Liver (tissue), 9 donors: Measurements from ENCODE around the gene UNG. TPM values are rescaled to one million over a fixed set of nuclear protein-coding genes. Genes with fewer than 3 reads are reported as not detected.

Experiments used
- DNase-seq: peaks from one replicate; pipeline ENCODE4 v3.0.0-alpha.2; 2017; ENCODE audit warnings: low spot score
- H3K27ac ChIP-seq, 2 donors: one replicate each; pipeline ENCODE4 v1.7.0; 2013; ENCODE audit warnings: inconsistent platforms in 2 of 2, low read length in 2 of 2, control low read depth in 1 of 2, low read depth in 1 of 2, mild to moderate bottlenecking in 1 of 2
- H3K27me3 ChIP-seq, 4 donors: one replicate each; pipeline versions ENCODE4 v1.6.1 to v1.7.0; 2013; ENCODE audit warnings: low read length in 3 of 4, inconsistent platforms in 1 of 4, mild to moderate bottlenecking in 1 of 4, moderate library complexity in 1 of 4; ENCODE audit not compliant: control insufficient read depth in 4 of 4, insufficient read depth in 4 of 4
- H3K36me3 ChIP-seq, 4 donors: one replicate each; pipeline versions ENCODE4 v1.6.1 to v1.7.0; 2013; ENCODE audit warnings: low read length in 3 of 4, mild to moderate bottlenecking in 3 of 4, low read depth in 1 of 4, moderate library complexity in 1 of 4; ENCODE audit not compliant: control insufficient read depth in 4 of 4, insufficient read depth in 3 of 4
- H3K4me1 ChIP-seq, 4 donors: one replicate each; pipeline versions ENCODE4 v1.6.1 to v1.7.0; 2013; ENCODE audit warnings: low read length in 3 of 4, mild to moderate bottlenecking in 3 of 4, moderate library complexity in 1 of 4; ENCODE audit not compliant: control insufficient read depth in 4 of 4, insufficient read depth in 4 of 4
- H3K4me3 ChIP-seq, 3 donors: one replicate each; pipeline versions ENCODE4 v1.6.1 to v1.7.0; 2013; ENCODE audit warnings: low read length in 3 of 3, control low read depth in 1 of 3, low read depth in 1 of 3, mild to moderate bottlenecking in 1 of 3
- H3K9ac ChIP-seq, 2 donors: one replicate each; pipeline ENCODE4 v1.7.0; 2013; ENCODE audit warnings: low read length in 2 of 2, mild to moderate bottlenecking in 2 of 2, moderate library complexity in 2 of 2, control low read depth in 1 of 2, low read depth in 1 of 2
- H3K9me3 ChIP-seq, 4 donors: one replicate each; pipeline versions ENCODE4 v1.6.1 to v1.7.0; 2013; ENCODE audit warnings: low read length in 3 of 4; ENCODE audit not compliant: control insufficient read depth in 4 of 4
- ATF3 ChIP-seq: IDR thresholded peaks from 2 replicates; pipeline ENCODE4 v1.6.1; 2016; ENCODE audit warnings: antibody characterized with exemption
- EGR1 ChIP-seq, 2 donors: IDR thresholded peaks; 2 replicates each; pipeline ENCODE4 v1.6.1; 2016 to 2018; ENCODE audit warnings: antibody characterized with exemption in 2 of 2, low read depth in 2 of 2
- FOXA1 ChIP-seq: IDR thresholded peaks from 2 replicates; pipeline ENCODE4 v1.6.1; 2016; ENCODE audit warnings: antibody characterized with exemption
- FOXA2 ChIP-seq: IDR thresholded peaks from 2 replicates; pipeline ENCODE4 v1.6.1; 2016; ENCODE audit warnings: antibody characterized with exemption
- HNF4A ChIP-seq, 2 donors: conservative IDR thresholded peaks; 2 replicates each; pipeline ENCODE4 v1.6.1; 2016; ENCODE audit warnings: antibody characterized with exemption in 2 of 2, mild to moderate bottlenecking in 2 of 2
- HNF4G ChIP-seq: IDR thresholded peaks from 2 replicates; pipeline ENCODE4 v1.6.1; 2016; ENCODE audit warnings: antibody characterized with exemption
- MAX ChIP-seq: IDR thresholded peaks from 2 replicates; pipeline ENCODE4 v1.6.1; 2016; ENCODE audit warnings: antibody characterized with exemption
- NR2F2 ChIP-seq: IDR thresholded peaks from 2 replicates; pipeline ENCODE4 v1.6.1; 2016; ENCODE audit warnings: antibody characterized with exemption
- RAD21 ChIP-seq, 2 donors: IDR thresholded peaks; 2 replicates each; pipeline ENCODE4 v1.6.1; 2016; ENCODE audit warnings: antibody characterized with exemption in 2 of 2, mild to moderate bottlenecking in 2 of 2
- REST ChIP-seq: IDR thresholded peaks from 2 replicates; pipeline ENCODE4 v1.6.1; 2016; ENCODE audit warnings: antibody characterized with exemption, mild to moderate bottlenecking
- RXRA ChIP-seq, 2 donors: IDR thresholded peaks; 2 replicates each; pipeline ENCODE4 v1.6.1; 2017 to 2018; ENCODE audit warnings: antibody characterized with exemption in 2 of 2, mild to moderate bottlenecking in 1 of 2
- SP1 ChIP-seq: IDR thresholded peaks from 2 replicates; pipeline ENCODE4 v1.6.1; 2018; ENCODE audit warnings: antibody characterized with exemption, mild to moderate bottlenecking
- TAF1 ChIP-seq: conservative IDR thresholded peaks from 2 replicates; pipeline ENCODE4 v1.6.1; 2016; ENCODE audit warnings: antibody characterized with exemption, mild to moderate bottlenecking
- YY1 ChIP-seq: IDR thresholded peaks from 2 replicates; pipeline ENCODE4 v1.6.1; 2016; ENCODE audit warnings: antibody characterized with exemption, mild to moderate bottlenecking
- WGBS: extraction: QIAGEN DNeasy Blood & Tissue Kit; methylation state at CpG from one replicate; pipeline ENCODE4 v1.1.7; 2013; 5-methylcytosine and 5-hydroxymethylcytosine counted together
- polyA plus RNA-seq, 2 donors: library from polyadenylated mRNA; stranded (reverse) in 1 of 2; unstranded in 1 of 2; fragments of 200-250 nt in 1 of 2; fragments of >200 nt in 1 of 2; fragmentation: Nextera tagmentation in 1 of 2; extraction: Ambion mirVana in 1 of 2; gene quantifications; one replicate each; pipeline versions ENCODE4 v1.2.1 to v1.2.3, GENCODE V29; 2013 to 2015
- total RNA-seq, 2 donors: library from RNA; depleted of rRNA; stranded (reverse); fragments of >200 nt; gene quantifications; one replicate each; pipeline ENCODE4 v1.2.3, GENCODE V29; 2014
- TF ChIP-seq, protein P1 (sequence below): fragments of 150-350 bp; IDR thresholded peaks from 2 replicates; pipeline ENCODE4 v1.5.1; 2017; ENCODE audit warnings: improper control_type of control experiment, low read depth, low read length; ENCODE audit not compliant: missing input control
- donor health status: healthy.
- donor health status: healthy.
- donor health status: healthy.
- donor health status: healthy.
- donor health status: healthy.

Gene UNG
- total and polyA plus RNA-seq, 4 donors: 9.4 to 22.1 (median 14.9) TPM

- Histone ChIP-seq H3K36me3 (no peaks in the 10 kb centered on the region), H3K27ac (no peak overlapping the region), H3K9me3 (no peaks in the 10 kb centered on the region), H3K4me1 (peaks cover 15 to 73% (median 59%) of the 10 kb centered on the region in 4 donors), H3K9ac (no peak overlapping the region), H3K27me3 (no peaks in the 10 kb centered on the region), H3K4me3 (no peak overlapping the region)
- WGBS: 88% methylated on average over 5 of the region's 5 CpGs
- no peak for TF ChIP-seq FOXA1
- no peak for TF ChIP-seq SP1
- TF ChIP-seq NR2F2: no peak
- no peak for TF ChIP-seq MAX
- no peak for TF ChIP-seq RAD21 (IDR thresholded peaks at IDR 0.05)
- TF ChIP-seq HNF4G: no peak
- TF ChIP-seq HNF4A (conservative IDR thresholded peaks at IDR 0.05): no peak
- no peak for TF ChIP-seq EGR1 (IDR thresholded peaks at IDR 0.05; ENCODE audit: low read depth in 2 of 2)
- no peak for TF ChIP-seq REST
- no peak for TF ChIP-seq FOXA2
- TF ChIP-seq, protein P1, sequence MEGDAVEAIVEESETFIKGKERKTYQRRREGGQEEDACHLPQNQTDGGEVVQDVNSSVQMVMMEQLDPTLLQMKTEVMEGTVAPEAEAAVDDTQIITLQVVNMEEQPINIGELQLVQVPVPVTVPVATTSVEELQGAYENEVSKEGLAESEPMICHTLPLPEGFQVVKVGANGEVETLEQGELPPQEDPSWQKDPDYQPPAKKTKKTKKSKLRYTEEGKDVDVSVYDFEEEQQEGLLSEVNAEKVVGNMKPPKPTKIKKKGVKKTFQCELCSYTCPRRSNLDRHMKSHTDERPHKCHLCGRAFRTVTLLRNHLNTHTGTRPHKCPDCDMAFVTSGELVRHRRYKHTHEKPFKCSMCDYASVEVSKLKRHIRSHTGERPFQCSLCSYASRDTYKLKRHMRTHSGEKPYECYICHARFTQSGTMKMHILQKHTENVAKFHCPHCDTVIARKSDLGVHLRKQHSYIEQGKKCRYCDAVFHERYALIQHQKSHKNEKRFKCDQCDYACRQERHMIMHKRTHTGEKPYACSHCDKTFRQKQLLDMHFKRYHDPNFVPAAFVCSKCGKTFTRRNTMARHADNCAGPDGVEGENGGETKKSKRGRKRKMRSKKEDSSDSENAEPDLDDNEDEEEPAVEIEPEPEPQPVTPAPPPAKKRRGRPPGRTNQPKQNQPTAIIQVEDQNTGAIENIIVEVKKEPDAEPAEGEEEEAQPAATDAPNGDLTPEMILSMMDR: no peak
- no peak for TF ChIP-seq ATF3
- TF ChIP-seq RXRA (IDR thresholded peaks at IDR 0.05): no peak
- no peak for TF ChIP-seq YY1
- TF ChIP-seq TAF1: no peak
- DNase-seq: no peak
Observed at GRCh38 chr12:109156586-109156985, 59.2 kb downstream of the UNG start.

GRCh38 chr12:109157986-109158385, 60.6 kb downstream of the UNG start:
- H3K9ac ChIP-seq: no peak overlapping the region
- no peak overlapping the region for H3K4me3 ChIP-seq
- H3K9me3 ChIP-seq: no peaks in the 10 kb centered on the region
- no peak for DNase-seq
- H3K4me1 ChIP-seq: peaks cover 15 to 68% (median 55%) of the 10 kb centered on the region in 4 donors
- peak overlapping the region; percentile 45 to 53 for H3K27ac ChIP-seq
- no peaks in the 10 kb centered on the region for H3K36me3 ChIP-seq
- no peaks in the 10 kb centered on the region for H3K27me3 ChIP-seq
- TF ChIP-seq MAX (no peak), NR2F2 (peak; percentile 50)
- 31% methylated on average over 5 of the region's 5 CpGs for WGBS
